ENCODE results near the gene SCG2. TPM values are rescaled to one million over a fixed set of nuclear protein-coding genes. Genes with fewer than 3 reads are reported as not detected.

The SCG2 gene
- total and polyA plus RNA-seq, 2 of the 4 experiments (the other 2 are of a cell fraction) = 0.36 to 0.46 TPM

- Histone ChIP-seq H2BK5ac (ENCODE audit: low read depth, low read length, poor library complexity, severe bottlenecking) (no peak overlapping the region), H4K8ac (ENCODE audit: low read depth in 2 of 2, low read length in 2 of 2) (no peak overlapping the region), H4K20me1 (ENCODE audit: insufficient read depth, low read length) (no peaks in the 10 kb centered on the region), H2BK15ac (ENCODE audit: low read depth, low read length) (peak overlapping the region; percentile 15; the same call in 1 of the 3 replicates), H3K23ac (ENCODE audit: low read depth, low read length) (no peak overlapping the region), H3K4me2 (ENCODE audit: low read depth, low read length) (no peak overlapping the region), H2AK9ac (replicated peaks; ENCODE audit: low read depth, low read length, poor library complexity) (no peak overlapping the region), H4K5ac (ENCODE audit: low read depth, low read length) (no peak overlapping the region), H3K79me1 (ENCODE audit: low read depth in 1 of 2, low read length in 2 of 2) (no peaks in the 10 kb centered on the region), H4K91ac (ENCODE audit: insufficient read depth, low read depth, low read length) (no peak overlapping the region), H3K36me3 (ENCODE audit: control insufficient read depth, insufficient read depth, low read length) (no peaks in the 10 kb centered on the region), H3K4me1 (ENCODE audit: control insufficient read depth, insufficient read depth, low read length) (peaks cover 8% of the 10 kb centered on the region), H2AK5ac (ENCODE audit: low read depth, low read length) (no peak overlapping the region), H3K9ac (ENCODE audit: low read depth, low read length) (no peak overlapping the region), H3K56ac (ENCODE audit: extremely low read depth, insufficient read depth, low read length) (no peak overlapping the region), H3K27me3 (ENCODE audit: control insufficient read depth, insufficient read depth, low read length) (no peaks in the 10 kb centered on the region), H3K9me1 (ENCODE audit: insufficient read depth, low read length) (no peaks in the 10 kb centered on the region), H3K9me3 (ENCODE audit: control insufficient read depth, insufficient read depth, low read length) (no peaks in the 10 kb centered on the region), H3K27ac (ENCODE audit: insufficient read depth, low read length) (no peak overlapping the region), H2AFZ (replicated peaks; ENCODE audit: low read length, poor library complexity) (no peak overlapping the region), H2BK120ac (ENCODE audit: low read depth, low read length) (no peak overlapping the region), H3K18ac (ENCODE audit: low read depth, low read length) (no peak overlapping the region), H3K4me3 (ENCODE audit: insufficient read depth, low read depth, low read length) (no peak overlapping the region), H2BK20ac (ENCODE audit: low read depth, low read length) (0 out of 2 replicates have a peak overlapping the region, but pooled peaks have one; percentile 36), H3K4ac (ENCODE audit: low read depth, low read length) (no peak overlapping the region), H3K14ac (replicated peaks; ENCODE audit: low read depth, low read length) (no peak overlapping the region)
- CTCF ChIA-PET = no interaction called here
- dilution Hi-C loops (cut with HindIII; ENCODE audit: low sequenced_read_pairs, unreplicated experiment) = no loop called here
- intact Hi-C loops (cut with micrococcal nuclease) = no loop called here
- in situ Hi-C loops (cut with MboI; ENCODE audit: low sequenced_read_pairs) = loop anchor here (25.0 kb wide), 1 partner anchor 965 kb away; no protein-coding TSS in a partner anchor
- POLR2A ChIA-PET (ENCODE audit: unreplicated experiment) = no interaction called here
- BruUV-seq (replicated peaks) = no TSS peak
- ATAC-seq (ENCODE audit: low read depth) (no peak), DNase-seq (peak; percentile 38)
- no peak for TF ChIP-seq CTCF (conservative IDR thresholded peaks at IDR 0.05; ENCODE audit: low read depth, low read length)
- no peak for TF ChIP-seq MAZ (IDR thresholded peaks at IDR 0.05; ENCODE audit: borderline replicate concordance, low read depth, low read length)
- no peak for TF ChIP-seq ELK1 (IDR thresholded peaks at IDR 0.05; ENCODE audit: borderline replicate concordance, low read depth, low read length)
- no peak for TF ChIP-seq NFE2L2 (IDR thresholded peaks at IDR 0.05; ENCODE audit: low read depth, low read length)
- TF ChIP-seq MXI1 (IDR thresholded peaks at IDR 0.05; ENCODE audit: borderline replicate concordance, low read depth, low read length) = no peak
- no peak for TF ChIP-seq POLR2A (IDR thresholded peaks at IDR 0.05; ENCODE audit: low read depth, low read length)
- TF ChIP-seq USF2 (IDR thresholded peaks at IDR 0.05; ENCODE audit: low read depth, low read length) = no peak
- TF ChIP-seq RFX5 (IDR thresholded peaks at IDR 0.05; ENCODE audit: low read depth, low read length) = no peak
- TF ChIP-seq CEBPB (IDR thresholded peaks at IDR 0.05; ENCODE audit: low read depth, low read length) = no peak
- no peak for TF ChIP-seq RAD21 (IDR thresholded peaks at IDR 0.05; ENCODE audit: low read length)
- TF ChIP-seq MAFK (IDR thresholded peaks at IDR 0.05; ENCODE audit: low read depth, low read length) = no peak
- no peak for TF ChIP-seq CHD1 (IDR thresholded peaks at IDR 0.05; ENCODE audit: low read depth, low read length)
- TF ChIP-seq RCOR1 (IDR thresholded peaks at IDR 0.05; ENCODE audit: insufficient replicate concordance, low read length) = no peak
- no peak for TF ChIP-seq BHLHE40 (IDR thresholded peaks at IDR 0.05; ENCODE audit: low read depth, low read length)
- no peak for TF ChIP-seq SMC3 (IDR thresholded peaks at IDR 0.05; ENCODE audit: low read depth, low read length)
- no peak for TF ChIP-seq FOS (IDR thresholded peaks at IDR 0.05; ENCODE audit: low read depth, low read length)
Observed at GRCh38 chr2:223597076-223597475, 5.1 kb downstream of the SCG2 start.

All from IMR-90 (cell line).